Measurements from ENCODE around the gene SNAP47. TPM values are rescaled to one million over a fixed set of nuclear protein-coding genes. Genes with fewer than 3 reads are reported as not detected.

Gene SNAP47
- total RNA-seq, 4 donors from 2014 or later: 35.8 to 51.0 (median 42.9) TPM

DNA sequence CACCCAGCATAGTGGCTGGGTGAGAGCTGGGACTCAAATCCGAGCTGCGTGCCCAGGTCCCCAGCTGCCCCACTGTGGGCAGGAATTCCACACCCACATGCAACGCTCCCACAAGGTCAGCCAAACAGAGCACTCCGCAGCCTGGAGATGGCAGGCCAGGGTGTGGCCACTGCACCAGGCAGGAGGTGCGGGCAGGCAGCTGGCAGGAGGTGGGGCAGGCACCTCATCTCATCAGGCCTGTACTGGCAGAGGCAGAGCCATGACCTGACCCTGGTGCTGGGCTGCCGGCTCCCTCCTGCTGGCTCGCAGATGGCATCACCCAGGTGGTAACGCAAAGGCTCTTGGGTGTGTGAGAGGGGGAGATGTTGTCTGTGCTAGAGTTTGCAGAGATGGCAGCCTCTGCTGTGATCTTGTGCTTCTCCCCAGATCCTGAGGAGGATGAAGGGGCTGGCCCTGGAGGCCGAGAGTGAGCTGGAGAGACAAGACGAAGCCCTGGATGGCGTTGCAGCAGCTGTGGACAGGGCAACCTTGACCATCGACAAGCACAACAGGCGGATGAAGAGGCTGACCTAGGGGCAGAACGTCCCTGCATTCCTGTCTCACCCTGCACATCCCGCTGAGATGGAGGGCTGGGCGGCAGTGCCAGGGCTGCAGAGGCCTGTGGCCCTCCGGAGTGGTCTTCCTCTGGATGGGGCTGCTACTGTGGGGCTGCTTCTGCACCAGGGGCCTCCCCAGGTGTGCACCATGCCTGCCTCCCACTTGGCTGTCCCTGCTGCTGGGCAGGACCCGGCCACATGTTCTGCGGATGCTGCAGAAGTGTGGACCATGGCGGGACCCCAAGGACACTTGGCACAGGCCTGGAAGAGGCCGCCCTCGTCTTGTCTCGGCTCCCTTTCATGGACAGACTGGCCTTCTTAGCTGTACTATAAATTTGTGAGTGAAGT, 45.1 kb downstream of the SNAP47 start:
- peak; percentile 37 to 74 for DNase-seq (ENCODE audit: low spot score in 2 of 2)
- Histone ChIP-seq H3K36me3 (peaks cover 26% of the 10 kb centered on the region), H3K4me3 (no peak overlapping the region), H3K27ac (no peak overlapping the region), H3K27me3 (no peaks in the 10 kb centered on the region), H3K9me3 (no peaks in the 10 kb centered on the region), H3K4me1 (no peaks in the 10 kb centered on the region)
- WGBS: 76% methylated on average over 9 of the region's 23 CpGs
- TF ChIP-seq, protein P1, sequence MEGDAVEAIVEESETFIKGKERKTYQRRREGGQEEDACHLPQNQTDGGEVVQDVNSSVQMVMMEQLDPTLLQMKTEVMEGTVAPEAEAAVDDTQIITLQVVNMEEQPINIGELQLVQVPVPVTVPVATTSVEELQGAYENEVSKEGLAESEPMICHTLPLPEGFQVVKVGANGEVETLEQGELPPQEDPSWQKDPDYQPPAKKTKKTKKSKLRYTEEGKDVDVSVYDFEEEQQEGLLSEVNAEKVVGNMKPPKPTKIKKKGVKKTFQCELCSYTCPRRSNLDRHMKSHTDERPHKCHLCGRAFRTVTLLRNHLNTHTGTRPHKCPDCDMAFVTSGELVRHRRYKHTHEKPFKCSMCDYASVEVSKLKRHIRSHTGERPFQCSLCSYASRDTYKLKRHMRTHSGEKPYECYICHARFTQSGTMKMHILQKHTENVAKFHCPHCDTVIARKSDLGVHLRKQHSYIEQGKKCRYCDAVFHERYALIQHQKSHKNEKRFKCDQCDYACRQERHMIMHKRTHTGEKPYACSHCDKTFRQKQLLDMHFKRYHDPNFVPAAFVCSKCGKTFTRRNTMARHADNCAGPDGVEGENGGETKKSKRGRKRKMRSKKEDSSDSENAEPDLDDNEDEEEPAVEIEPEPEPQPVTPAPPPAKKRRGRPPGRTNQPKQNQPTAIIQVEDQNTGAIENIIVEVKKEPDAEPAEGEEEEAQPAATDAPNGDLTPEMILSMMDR (IDR thresholded peaks at IDR 0.05): no peak
- no peak for TF ChIP-seq POLR2AphosphoS5 (IDR thresholded peaks at IDR 0.05)

DNA sequence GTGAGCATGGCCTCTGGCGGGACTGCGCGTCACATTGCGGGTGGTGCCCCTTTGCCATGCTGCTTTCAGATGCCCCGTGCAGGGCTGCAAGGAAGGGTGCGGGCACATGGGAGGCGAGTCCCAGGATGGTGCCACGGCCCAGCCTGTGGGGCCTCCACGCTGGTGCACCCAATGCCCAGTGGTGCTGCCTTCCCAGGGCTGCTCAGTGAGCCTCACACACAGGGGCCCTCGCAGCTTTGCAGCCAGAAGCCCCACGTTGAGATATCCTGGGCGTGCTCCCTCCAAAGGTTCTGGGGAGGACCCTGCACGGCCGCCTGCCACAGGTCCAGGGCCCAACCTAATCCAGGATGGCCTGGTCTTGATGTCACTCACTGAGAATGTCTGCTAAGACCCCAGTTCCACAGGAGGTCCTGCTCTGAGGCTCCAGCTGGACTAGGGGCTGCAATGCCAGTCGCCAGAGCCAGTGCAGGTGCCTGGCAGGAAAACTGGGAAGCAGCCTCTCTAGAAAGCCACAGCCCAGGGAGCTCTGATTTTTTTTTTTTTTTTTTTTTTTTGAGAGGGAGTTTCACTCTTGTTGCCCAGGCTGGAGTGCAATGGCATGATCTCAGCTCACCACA, 46.2 kb downstream of the SNAP47 start:
- no peak overlapping the region for H3K4me3 ChIP-seq
- peaks cover under 1% of the 10 kb centered on the region for H3K4me1 ChIP-seq
- TF ChIP-seq POLR2A (IDR thresholded peaks at IDR 0.05): no peak
- TF ChIP-seq, protein P1 (IDR thresholded peaks at IDR 0.05): no peak
- TF ChIP-seq POLR2AphosphoS5 (IDR thresholded peaks at IDR 0.05): no peak
- no peak for TF ChIP-seq EP300 (IDR thresholded peaks at IDR 0.05)
- H3K36me3 ChIP-seq: peaks cover 18% of the 10 kb centered on the region
- no peaks in the 10 kb centered on the region for H3K9me3 ChIP-seq
- DNase-seq (ENCODE audit: low spot score in 2 of 2): peak; percentile 50 to 69
- no peaks in the 10 kb centered on the region for H3K27me3 ChIP-seq
- H3K27ac ChIP-seq: no peak overlapping the region
- WGBS: 95% methylated on average over 4 of the region's 15 CpGs

DNA sequence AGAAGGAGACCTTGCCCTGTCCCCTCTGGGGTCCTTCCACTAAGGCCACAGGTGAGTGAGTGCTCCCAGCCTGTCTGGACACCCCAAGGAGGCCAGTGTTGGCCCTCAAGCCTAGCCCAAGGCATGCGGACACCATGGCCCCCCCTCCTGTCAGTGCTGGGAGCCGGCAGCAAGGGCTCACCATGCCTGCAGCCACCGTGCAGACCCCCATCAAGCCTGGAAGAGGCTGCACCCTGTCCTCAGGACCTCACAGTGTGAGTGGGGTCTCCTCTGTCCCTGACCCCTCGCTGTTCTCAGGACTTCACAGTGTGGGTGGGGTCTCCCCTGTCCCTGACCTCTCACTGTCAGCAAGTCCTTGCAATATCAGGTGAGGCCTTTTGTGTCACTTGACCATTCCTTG, 47.0 kb downstream of the SNAP47 start:
- peak; percentile 44 to 49 for DNase-seq (ENCODE audit: low spot score in 2 of 2)
- WGBS: 89% methylated on average over 3 of the region's 4 CpGs
- Histone ChIP-seq H3K27me3 (no peaks in the 10 kb centered on the region), H3K36me3 (peaks cover 15% of the 10 kb centered on the region), H3K4me1 (peaks cover 8% of the 10 kb centered on the region), H3K27ac (no peak overlapping the region), H3K9me3 (no peaks in the 10 kb centered on the region), H3K4me3 (no peak overlapping the region)
- TF ChIP-seq, protein P1 (IDR thresholded peaks at IDR 0.05): no peak
- TF ChIP-seq POLR2AphosphoS5 (IDR thresholded peaks at IDR 0.05) (no peak), EP300 (IDR thresholded peaks at IDR 0.05) (no peak), POLR2A (IDR thresholded peaks at IDR 0.05) (no peak)

DNA sequence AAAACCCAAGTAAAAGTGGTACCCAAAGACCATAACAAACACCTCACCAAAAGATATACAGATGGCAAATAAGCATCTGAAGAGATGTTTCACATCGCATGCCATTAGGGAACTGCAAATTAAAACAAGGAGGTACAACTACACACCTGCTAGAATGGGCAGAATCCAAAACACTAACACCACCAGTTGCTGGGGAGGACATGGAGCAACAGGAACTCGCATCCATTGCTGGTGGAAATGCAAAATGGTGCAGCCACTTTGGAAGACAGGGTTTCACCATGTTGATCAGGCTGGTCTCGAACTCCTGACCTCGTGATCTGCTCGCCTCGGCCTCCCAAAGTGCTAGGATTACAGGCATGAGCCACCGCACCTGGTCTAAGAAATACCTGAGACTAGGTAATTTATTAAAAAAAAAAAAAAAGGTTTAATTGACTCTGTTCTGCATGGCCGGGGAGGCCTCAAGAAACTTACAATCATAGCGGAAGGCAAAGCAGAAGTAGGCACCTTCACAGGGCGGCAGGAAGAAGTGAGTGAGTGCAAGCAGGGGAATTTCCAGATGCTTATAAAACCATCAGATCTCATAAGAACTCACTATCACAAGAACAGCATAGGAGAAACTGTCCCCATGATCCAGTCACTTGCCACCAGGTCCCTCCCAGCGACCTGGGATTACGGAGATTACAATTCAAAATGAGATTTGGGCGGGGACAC, 50.0 kb downstream of the SNAP47 start:
- no peak for DNase-seq (ENCODE audit: low spot score in 2 of 2)
- H3K27me3 ChIP-seq: no peaks in the 10 kb centered on the region
- H3K4me3 ChIP-seq: no peak overlapping the region
- H3K36me3 ChIP-seq: peaks cover 15% of the 10 kb centered on the region
- H3K27ac ChIP-seq: no peak overlapping the region
- peaks cover 32% of the 10 kb centered on the region for H3K4me1 ChIP-seq
- H3K9me3 ChIP-seq: no peaks in the 10 kb centered on the region
- WGBS: 90% methylated on average over 13 of the region's 13 CpGs
- TF ChIP-seq, protein P1 (IDR thresholded peaks at IDR 0.05): no peak
- TF ChIP-seq POLR2AphosphoS5 (IDR thresholded peaks at IDR 0.05): no peak
- TF ChIP-seq POLR2A (IDR thresholded peaks at IDR 0.05): no peak
- no peak for TF ChIP-seq EP300 (IDR thresholded peaks at IDR 0.05)
